ENCODE results near the gene CCDC69. TPM values are rescaled to one million over a fixed set of nuclear protein-coding genes. Genes with fewer than 3 reads are reported as not detected.
"Not testable (repeated sequence)": the region's sequence is repeated elsewhere in the genome, so short reads cannot be mapped to it uniquely, and the experiment has no call there.

The CCDC69 gene
- total RNA-seq, 1 donor from 2014 or later: 1.2 TPM

- Mint-ChIP-seq H3K4me3 (ENCODE audit: unreplicated experiment) (no peak overlapping the region), H3K27me3 (ENCODE audit: unreplicated experiment) (peaks cover 7% of the 10 kb centered on the region), H3K36me3 (ENCODE audit: low read depth, unreplicated experiment) (no peaks in the 10 kb centered on the region), H3K27ac (ENCODE audit: unreplicated experiment) (no peak overlapping the region), H3K4me1 (ENCODE audit: unreplicated experiment) (peaks cover 8% of the 10 kb centered on the region), H3K9me3 (ENCODE audit: unreplicated experiment) (no peaks in the 10 kb centered on the region)
- no peak for TF ChIP-seq CTCF (IDR thresholded peaks at IDR 0.05; ENCODE audit: unreplicated experiment)
- DNase-seq (ENCODE audit: low spot score): no peak
These were observed 41.9 kb downstream of the CCDC69 start for GRCh38 chr5:151181818-151182523.

- no peak for DNase-seq (ENCODE audit: low spot score)
- no peak overlapping the region for H3K27ac Mint-ChIP-seq (ENCODE audit: unreplicated experiment)
- no peaks in the 10 kb centered on the region for H3K36me3 Mint-ChIP-seq (ENCODE audit: low read depth, unreplicated experiment)
- H3K4me1 Mint-ChIP-seq (ENCODE audit: unreplicated experiment): peaks cover 8% of the 10 kb centered on the region
- no peak for TF ChIP-seq CTCF (IDR thresholded peaks at IDR 0.05; ENCODE audit: unreplicated experiment)
- no peaks in the 10 kb centered on the region for H3K9me3 Mint-ChIP-seq (ENCODE audit: unreplicated experiment)
- no peak overlapping the region for H3K4me3 Mint-ChIP-seq (ENCODE audit: unreplicated experiment)
- H3K27me3 Mint-ChIP-seq (ENCODE audit: unreplicated experiment): peaks cover 3% of the 10 kb centered on the region
These were observed 43.6 kb downstream of the CCDC69 start for GRCh38 chr5:151180291-151180690.

- Mint-ChIP-seq H3K27ac (ENCODE audit: unreplicated experiment) (no peak overlapping the region), H3K9me3 (ENCODE audit: unreplicated experiment) (no peaks in the 10 kb centered on the region), H3K4me3 (ENCODE audit: unreplicated experiment) (no peak overlapping the region), H3K27me3 (ENCODE audit: unreplicated experiment) (peaks cover 3% of the 10 kb centered on the region), H3K36me3 (ENCODE audit: low read depth, unreplicated experiment) (no peaks in the 10 kb centered on the region), H3K4me1 (ENCODE audit: unreplicated experiment) (peaks cover 8% of the 10 kb centered on the region)
- DNase-seq (ENCODE audit: low spot score): no peak
- no peak for TF ChIP-seq CTCF (IDR thresholded peaks at IDR 0.05; ENCODE audit: unreplicated experiment)
These were observed 44.4 kb downstream of the CCDC69 start for GRCh38 chr5:151179489-151179840.

GRCh38 chr5:151178777-151179488 is 45.0 kb downstream of the CCDC69 start:
- H3K27ac Mint-ChIP-seq (ENCODE audit: unreplicated experiment): no peak overlapping the region
- no peaks in the 10 kb centered on the region for H3K36me3 Mint-ChIP-seq (ENCODE audit: low read depth, unreplicated experiment)
- DNase-seq (ENCODE audit: low spot score): no peak
- TF ChIP-seq CTCF (IDR thresholded peaks at IDR 0.05; ENCODE audit: unreplicated experiment): no peak
- H3K9me3 Mint-ChIP-seq (ENCODE audit: unreplicated experiment): no peaks in the 10 kb centered on the region
- peaks cover 3% of the 10 kb centered on the region for H3K27me3 Mint-ChIP-seq (ENCODE audit: unreplicated experiment)
- peaks cover 3% of the 10 kb centered on the region for H3K4me1 Mint-ChIP-seq (ENCODE audit: unreplicated experiment)
- no peak overlapping the region for H3K4me3 Mint-ChIP-seq (ENCODE audit: unreplicated experiment)

GRCh38 chr5:151178372-151178771 is 45.5 kb downstream of the CCDC69 start:
- Mint-ChIP-seq H3K36me3 (ENCODE audit: low read depth, unreplicated experiment) (no peaks in the 10 kb centered on the region), H3K4me3 (ENCODE audit: unreplicated experiment) (no peak overlapping the region), H3K27ac (ENCODE audit: unreplicated experiment) (no peak overlapping the region), H3K4me1 (ENCODE audit: unreplicated experiment) (no peaks in the 10 kb centered on the region), H3K9me3 (ENCODE audit: unreplicated experiment) (no peaks in the 10 kb centered on the region), H3K27me3 (ENCODE audit: unreplicated experiment) (peaks cover 3% of the 10 kb centered on the region)
- no peak for TF ChIP-seq CTCF (IDR thresholded peaks at IDR 0.05; ENCODE audit: unreplicated experiment)
- no peak for DNase-seq (ENCODE audit: low spot score)

GRCh38 chr5:151176268-151176667 is 47.6 kb downstream of the CCDC69 start:
- not testable (repeated sequence) for H3K4me1 Mint-ChIP-seq (ENCODE audit: unreplicated experiment); H3K9me3 Mint-ChIP-seq (ENCODE audit: unreplicated experiment); DNase-seq (ENCODE audit: low spot score); H3K36me3 Mint-ChIP-seq (ENCODE audit: low read depth, unreplicated experiment); H3K27me3 Mint-ChIP-seq (ENCODE audit: unreplicated experiment); H3K27ac Mint-ChIP-seq (ENCODE audit: unreplicated experiment); H3K4me3 Mint-ChIP-seq (ENCODE audit: unreplicated experiment)

Measured in endothelial cell (in vitro differentiated cells).